Colon (tissue), 2 donors: ENCODE results near the gene ADRM1.

Experiments used
- FAIRE-seq: peaks from 2 replicates; lab custom pipeline; 2012; peaks lifted over from hg19 to GRCh38; lab: Jason Lieb, UNC
- donor health status: control.
- donor health status: control.

ADRM1 gene

DNA sequence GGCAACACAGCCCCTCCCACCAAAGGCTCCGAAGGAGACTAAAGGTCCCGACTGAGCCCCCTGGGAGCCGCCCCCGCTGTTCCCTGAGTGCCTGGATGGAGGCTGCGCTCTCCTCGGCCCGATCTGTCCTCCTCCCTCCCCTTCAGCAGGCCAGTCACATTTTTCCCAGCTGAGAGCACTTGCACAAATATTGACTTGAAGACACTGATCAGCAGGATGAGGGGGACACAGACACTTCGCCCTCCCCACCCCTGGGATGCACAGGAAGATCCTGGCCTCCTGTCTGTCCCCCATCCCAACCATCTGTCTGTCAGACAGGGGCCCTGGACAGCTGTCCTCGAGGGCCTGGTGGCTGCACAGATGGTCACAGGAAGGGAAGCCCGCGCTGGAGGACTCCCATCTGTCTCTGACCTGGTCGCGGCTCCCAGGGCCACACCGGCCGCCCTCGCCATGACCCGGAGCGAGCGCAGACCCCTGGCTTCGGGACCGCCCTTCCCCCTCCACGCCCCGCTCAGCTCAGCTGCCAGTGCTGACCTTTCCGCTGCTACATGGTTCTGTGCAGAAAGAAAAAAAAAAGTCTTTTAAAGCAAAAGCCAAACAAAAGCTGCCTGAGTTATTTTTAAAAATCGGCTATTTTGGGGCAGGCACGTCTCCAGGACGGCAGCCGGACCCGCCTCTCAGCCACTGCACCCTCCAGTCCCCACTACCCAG, 53.2 kb downstream of the ADRM1 start:
- no peak for FAIRE-seq

DNA sequence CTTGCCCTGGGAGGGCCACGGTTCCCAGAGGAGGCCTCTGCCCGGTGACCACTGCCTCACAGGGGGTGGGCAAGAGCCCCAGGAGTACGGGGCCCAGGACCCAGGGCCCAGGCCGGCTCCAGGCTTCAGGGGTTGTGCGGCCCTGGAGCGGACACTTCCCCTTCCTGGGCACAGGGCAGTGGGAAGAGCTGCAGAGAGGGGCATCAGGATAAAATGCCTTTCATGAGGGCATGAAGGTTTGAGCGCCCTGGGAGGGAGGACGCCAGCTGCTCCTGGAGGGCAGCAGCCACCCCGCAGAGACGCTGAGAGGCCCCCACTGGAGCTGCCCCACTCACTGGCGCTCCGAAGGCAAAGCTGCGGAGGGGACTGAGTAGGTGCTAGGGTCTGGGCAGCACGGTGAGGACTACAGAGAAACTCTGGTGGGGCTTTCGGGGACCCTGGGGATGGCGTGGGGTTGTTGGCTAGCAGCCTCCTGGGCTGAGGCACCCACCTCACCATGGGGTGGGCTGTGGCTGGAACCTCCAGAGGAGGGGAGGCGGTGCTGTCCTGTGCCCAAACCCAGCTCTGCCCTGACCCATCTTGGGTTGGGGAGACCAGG, 53.9 kb downstream of the ADRM1 start:
- no peak for FAIRE-seq

DNA sequence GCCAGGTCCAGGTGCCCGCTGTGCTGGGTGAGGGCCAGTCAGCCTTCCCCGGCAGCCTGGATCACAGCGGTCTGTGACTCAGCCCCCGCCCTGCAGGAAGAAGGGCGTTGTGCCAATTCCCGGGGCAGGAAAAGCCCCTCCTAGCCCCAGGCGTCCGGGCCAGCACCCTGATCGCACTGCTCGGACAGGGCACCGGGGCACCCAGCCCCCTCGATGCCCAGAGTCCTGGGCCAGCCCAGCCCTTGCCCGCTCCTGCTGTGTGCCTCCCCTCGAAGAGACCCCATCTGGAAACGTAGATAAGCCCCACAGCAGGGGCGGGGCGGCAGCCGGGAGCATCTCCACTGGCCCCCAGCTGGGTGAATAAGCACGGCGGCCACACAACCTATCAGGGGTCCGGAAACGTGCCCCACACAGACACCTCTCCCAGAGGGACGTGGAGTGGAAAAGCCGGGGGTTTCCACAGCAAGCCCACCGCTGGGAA, 54.4 kb downstream of the ADRM1 start:
- no peak for FAIRE-seq

DNA sequence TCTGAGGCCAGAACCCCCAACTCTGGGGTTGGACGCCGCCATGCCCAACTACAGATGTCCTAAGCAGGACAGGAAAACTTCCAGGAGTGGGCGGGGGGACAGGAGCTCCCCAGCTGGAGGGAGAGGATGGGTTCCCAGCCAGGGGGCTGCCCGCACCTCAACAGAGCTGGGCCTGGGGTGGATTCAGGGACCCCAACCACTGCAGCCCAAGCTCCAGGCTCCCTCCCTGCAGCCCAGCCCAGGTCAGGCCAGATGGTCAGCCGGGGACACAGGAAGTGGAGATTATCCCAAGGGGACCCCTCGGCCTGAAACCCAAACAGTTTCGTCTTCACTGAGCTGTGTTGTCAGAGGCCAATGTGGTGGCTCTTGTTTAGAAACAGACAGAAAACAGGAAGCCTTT, 54.9 kb downstream of the ADRM1 start:
- no peak for FAIRE-seq
